C4-2B (cell line): Measurements from ENCODE around the gene NOLC1.

Experiments
- ZFX ChIP-seq: fragments of 450-650 bp; IDR thresholded peaks from 2 replicates; pipeline ENCODE4 v1.6.1; 2017
- TF ChIP-seq, protein P1 (sequence below): fragments of 450-650 bp; conservative IDR thresholded peaks from 2 replicates; pipeline ENCODE4 v1.5.1; 2017; ENCODE audit warnings: mild to moderate bottlenecking

DNA sequence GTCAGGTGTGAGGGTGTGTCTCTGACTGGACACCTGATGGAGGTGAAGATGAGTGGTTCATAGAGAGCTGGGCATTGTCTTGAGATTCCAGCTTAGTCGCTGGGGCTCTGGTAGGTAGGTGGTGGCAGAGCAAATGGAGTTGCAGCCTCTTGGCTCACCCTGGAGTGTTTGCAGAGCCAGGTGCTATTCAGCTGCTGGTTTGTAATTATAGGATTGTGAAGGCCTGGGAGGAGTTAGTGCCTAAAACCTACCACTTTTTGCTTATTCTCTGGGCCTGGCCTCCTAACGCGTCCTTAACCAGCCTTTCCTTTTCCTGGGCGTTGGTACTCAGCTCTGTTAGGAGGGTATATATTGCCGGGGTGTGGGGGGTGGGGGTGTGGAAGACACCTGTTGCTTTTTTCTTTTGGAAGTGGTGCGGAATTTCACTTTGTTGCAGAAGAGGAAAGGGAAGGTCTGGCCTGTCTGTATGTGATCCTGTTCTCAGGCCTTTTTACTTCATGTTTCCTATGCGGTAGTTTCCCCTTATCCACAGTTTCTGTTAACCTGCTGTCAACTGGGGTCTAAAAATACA, 16.1 kb upstream of the NOLC1 start:
- TF ChIP-seq, protein P1, sequence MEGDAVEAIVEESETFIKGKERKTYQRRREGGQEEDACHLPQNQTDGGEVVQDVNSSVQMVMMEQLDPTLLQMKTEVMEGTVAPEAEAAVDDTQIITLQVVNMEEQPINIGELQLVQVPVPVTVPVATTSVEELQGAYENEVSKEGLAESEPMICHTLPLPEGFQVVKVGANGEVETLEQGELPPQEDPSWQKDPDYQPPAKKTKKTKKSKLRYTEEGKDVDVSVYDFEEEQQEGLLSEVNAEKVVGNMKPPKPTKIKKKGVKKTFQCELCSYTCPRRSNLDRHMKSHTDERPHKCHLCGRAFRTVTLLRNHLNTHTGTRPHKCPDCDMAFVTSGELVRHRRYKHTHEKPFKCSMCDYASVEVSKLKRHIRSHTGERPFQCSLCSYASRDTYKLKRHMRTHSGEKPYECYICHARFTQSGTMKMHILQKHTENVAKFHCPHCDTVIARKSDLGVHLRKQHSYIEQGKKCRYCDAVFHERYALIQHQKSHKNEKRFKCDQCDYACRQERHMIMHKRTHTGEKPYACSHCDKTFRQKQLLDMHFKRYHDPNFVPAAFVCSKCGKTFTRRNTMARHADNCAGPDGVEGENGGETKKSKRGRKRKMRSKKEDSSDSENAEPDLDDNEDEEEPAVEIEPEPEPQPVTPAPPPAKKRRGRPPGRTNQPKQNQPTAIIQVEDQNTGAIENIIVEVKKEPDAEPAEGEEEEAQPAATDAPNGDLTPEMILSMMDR, result no peak
- no peak for TF ChIP-seq ZFX
